Stimulated activated CD4-positive, alpha-beta T cell treated with anti-CD3 and anti-CD28 coated beads, Interleukin-2, amount 100 ng/mL, for 4 hours (primary cell): ENCODE results near the gene MOV10.

Experiments
- DNase-seq: peaks from one replicate; pipeline ENCODE4 v3.0.0-alpha.2; 2020; ENCODE audit warnings: low read depth

The MOV10 gene

GRCh38 chr1:112699425-112700144 is 25.1 kb downstream of the MOV10 start:
- DNase-seq: no peak

- DNase-seq: peak; percentile 60
Measured at GRCh38 chr1:112700290-112701226, 26.1 kb downstream of the MOV10 start.

DNA sequence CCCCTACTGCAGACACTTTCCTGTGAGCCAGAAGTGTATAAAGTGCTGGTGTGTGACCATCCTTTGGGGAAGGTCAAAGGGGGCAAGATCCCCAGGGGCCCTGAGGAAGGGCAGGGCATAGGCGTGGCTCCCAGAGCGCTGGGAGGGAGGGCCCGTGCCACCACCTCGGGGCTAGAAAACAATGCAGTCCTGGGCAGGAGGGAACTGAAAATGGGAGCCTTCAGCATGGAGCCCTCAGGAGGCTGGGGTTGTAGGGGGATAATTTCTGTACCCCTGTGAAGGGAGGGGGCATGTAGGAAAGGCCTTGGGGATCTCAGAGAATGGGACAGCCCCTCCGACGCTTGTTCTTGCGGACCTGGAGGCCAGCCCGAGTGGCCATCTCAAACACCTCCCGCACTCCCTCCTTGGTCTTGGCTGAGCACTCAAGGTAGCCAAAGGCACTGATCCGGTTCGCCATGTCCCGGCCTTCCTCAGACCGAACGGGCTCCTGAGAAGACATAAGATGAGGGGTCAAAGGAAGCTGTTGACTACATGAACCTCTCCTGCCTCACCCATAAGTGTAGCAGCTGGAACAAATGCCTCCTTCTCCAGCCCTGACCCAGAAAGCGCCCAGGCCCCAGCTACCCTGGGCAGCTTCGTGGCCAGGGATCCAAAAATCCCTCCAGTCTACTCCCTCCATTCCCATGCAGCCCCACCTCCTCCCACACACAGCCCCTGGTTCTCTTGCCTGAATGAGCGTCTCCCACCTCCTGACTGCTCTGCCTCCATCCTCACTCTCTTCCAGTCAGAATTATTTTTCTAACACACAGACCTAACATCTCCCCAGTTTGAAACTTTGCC is 27.0 kb downstream of the MOV10 start:
- no peak for DNase-seq

GRCh38 chr1:112702067-112702395 is 27.6 kb downstream of the MOV10 start:
- no peak for DNase-seq

DNA sequence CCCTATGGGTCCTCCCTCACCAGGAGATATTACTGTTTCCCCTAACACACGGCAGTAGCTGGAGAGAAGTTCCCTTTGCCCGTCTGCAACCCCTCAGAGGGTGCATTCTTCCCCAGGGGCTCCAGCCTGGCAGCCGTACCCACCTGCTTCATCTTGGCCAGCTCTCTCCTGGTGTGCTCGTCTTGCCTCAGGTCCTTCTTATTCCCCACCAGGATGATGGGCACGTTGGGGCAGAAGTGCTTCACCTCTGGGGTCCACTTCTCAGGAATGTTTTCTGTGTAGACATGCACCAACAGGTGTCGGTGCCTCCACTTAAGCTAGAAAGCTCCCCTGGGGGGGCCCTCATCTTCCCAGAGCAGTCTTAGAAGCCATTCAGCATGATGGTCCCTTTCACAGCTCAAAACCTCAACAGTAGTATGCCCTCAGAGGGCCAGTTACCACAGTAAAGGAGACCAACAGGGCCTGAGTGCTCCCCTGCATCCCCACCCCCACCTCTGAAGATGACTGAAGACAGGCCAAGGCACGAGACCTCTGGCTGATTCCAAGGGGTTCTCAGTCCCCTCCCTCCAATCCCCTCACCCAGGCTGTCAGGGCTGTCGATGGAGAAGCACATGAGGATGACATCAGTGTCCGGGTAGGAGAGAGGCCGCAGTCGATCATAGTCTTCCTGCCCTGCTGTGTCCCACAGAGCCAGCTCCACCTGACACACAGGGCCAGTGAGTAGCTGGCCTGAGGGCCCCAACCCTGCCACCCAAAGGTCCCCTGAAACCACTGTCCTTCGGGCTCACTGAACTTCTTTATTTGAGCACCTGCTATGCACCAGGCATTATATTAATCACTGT is 28.2 kb downstream of the MOV10 start:
- no peak for DNase-seq

DNA sequence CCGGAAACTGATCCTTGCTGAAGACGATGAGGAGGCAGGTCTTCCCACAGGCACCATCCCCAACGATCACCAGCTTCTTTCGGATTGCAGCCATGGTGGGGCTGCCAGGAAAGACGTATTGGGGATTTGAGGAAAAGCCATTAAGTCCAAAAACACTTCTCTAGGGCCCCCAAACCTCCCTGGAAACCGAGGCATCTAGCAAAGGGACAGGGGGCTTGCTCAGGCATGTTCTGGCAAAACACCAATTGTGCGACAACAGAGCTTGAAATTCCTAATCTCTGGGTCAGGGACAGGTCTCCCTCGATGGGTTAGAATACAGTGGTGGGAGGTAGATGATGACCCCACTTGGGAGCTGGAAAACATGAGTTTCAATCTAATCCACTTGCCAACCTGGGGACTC is 29.2 kb downstream of the MOV10 start:
- DNase-seq: no peak

GRCh38 chr1:112704391-112704933 is 30.0 kb downstream of the MOV10 start:
- no peak for DNase-seq

DNA sequence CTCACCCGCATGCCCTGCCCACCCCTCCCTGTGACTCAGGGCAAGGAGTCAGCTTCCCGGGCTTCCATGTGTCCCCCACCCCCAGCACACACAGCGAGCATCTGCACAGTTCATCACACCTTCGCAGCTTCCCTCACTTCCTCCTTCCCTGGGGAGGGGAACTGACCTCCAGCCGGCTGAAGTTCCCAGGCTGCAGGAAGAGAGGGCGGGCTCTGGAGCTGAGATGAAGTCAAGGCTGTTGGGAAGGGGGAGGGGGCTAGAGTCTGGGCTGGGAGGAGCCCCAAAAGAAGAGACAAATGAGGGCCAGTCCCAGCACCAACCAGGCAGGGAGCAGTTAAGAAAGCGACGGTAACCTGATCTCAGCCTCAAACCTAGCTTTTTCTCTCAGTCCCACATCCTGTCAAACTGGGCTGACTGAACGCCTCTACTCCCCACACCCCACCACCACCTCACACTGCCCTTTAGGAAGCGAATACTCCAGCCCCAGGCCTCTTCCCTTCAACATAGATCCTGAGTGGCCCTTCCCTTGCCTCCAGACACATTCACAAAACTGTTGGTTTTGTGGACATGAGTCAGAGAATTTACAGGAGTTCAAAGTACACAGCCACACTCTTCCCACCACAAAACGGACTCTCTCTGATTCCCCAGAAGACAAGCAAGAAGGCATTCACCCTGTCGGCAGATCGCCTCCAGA is 30.6 kb downstream of the MOV10 start:
- DNase-seq: no peak

GRCh38 chr1:112706505-112707220 is 32.2 kb downstream of the MOV10 start, which contains the start of gene RHOC:
TSS of gene RHOC (minus strand) at chr1:112707127. CDS start at chr1:112703799, 3,328 bp downstream.
- no peak for DNase-seq

GRCh38 chr1:112707221-112708001 is 33.0 kb downstream of the MOV10 start:
- peak; percentile 48 for DNase-seq

GRCh38 chr1:112708002-112708448 is 33.6 kb downstream of the MOV10 start:
- DNase-seq: no peak

DNA sequence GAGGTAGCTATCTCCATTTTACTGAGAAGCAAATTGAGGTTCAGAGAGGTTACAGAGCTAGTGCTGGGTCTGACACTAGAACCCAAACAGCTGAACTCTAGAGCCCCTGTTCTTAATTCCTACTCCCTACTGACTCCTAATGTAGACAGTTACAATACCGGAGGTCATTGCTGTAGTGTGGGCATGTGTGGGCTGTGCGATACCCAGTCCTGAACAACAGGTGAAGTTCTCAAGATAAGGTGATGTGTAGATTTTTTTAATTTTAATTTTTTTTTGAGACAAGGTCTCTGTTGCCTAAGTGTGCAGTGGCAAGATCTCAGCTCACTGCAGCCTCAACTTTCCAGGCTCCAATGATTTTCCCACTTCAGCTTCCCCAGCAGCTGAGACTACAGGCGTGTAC is 34.0 kb downstream of the MOV10 start:
- no peak for DNase-seq

GRCh38 chr1:112710159-112710558 is 35.7 kb downstream of the MOV10 start:
- DNase-seq: no peak

- DNase-seq: no peak
Measured at GRCh38 chr1:112710586-112710985, 36.1 kb downstream of the MOV10 start.

GRCh38 chr1:112711041-112711440 is 36.6 kb downstream of the MOV10 start:
- no peak for DNase-seq

DNA sequence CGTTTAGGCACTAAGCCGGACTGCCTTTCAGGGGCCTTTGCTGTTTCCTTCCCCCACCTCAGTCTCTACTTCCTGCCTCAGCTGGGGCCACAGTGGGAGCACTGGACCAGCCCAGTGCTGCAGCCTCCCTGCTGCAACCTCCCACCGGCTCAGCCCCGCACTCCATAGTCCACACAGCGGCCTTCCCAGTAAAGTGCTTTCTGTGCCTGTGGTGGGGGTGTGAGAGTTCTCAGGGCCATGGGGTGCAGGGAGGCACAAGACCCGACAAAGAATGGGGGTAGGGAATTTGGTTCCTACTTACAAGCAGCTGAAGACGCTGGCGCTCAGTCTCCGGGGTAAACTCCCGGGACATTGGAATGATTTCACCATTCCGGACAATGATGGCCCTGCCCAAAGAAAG is 37.2 kb downstream of the MOV10 start:
- no peak for DNase-seq

DNA sequence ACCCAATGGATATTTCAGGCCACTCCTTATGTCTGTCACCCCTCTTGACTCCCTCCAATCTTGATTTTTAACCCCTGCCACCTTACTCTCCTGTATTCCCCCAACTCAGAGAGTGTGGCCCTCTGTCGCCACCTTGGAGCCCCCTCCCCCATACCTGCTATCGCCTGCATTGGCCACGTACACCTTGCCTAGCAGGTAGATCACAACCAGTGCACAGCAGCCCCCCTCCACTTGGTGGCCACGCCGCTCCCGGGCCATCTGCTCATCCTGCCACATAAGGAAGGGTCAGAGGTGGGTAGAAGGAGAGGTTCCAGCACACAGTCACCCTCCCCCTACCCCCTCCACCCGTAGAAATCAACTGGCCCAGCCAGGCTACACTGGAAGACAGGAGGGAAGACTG is 37.7 kb downstream of the MOV10 start:
- no peak for DNase-seq

GRCh38 chr1:112712701-112713128 is 38.3 kb downstream of the MOV10 start:
- no peak for DNase-seq
